Neural cell (in vitro differentiated cells): ENCODE results near the gene COMP.

Experiments
- CTCF ChIP-seq: fragments of 450-650 bp; IDR thresholded peaks from 2 replicates; pipeline ENCODE4 v1.5.1; 2014; ENCODE audit warnings: antibody characterized with exemption, mild to moderate bottlenecking, moderate library complexity; ENCODE audit not compliant: poor library complexity, severe bottlenecking
- EZH2 ChIP-seq: fragments of 200-600, 300-800 bp; shearing (Covaris generic), sonication (generic); IDR thresholded peaks from 2 replicates; pipeline ENCODE4 v1.6.1; 2014; ENCODE audit warnings: antibody characterized with exemption, low read length, borderline replicate concordance, mild to moderate bottlenecking; ENCODE audit not compliant: insufficient read depth, poor library complexity, severe bottlenecking
- MXI1 ChIP-seq: fragments of 450-650 bp; conservative IDR thresholded peaks from 2 replicates; pipeline ENCODE4 v1.6.1; 2014; ENCODE audit warnings: antibody characterized with exemption, mild to moderate bottlenecking; ENCODE audit not compliant: poor library complexity, severe bottlenecking
- SMC3 ChIP-seq: fragments of 450-650 bp; conservative IDR thresholded peaks from 2 replicates; pipeline ENCODE4 v1.6.1; 2014; ENCODE audit warnings: antibody characterized with exemption, mild to moderate bottlenecking, moderate library complexity; ENCODE audit not compliant: poor library complexity

GRCh38 chr19:18770663-18771327, 20.3 kb downstream of the COMP start:
- TF ChIP-seq SMC3 = no peak
- no peak for TF ChIP-seq CTCF
- no peak for TF ChIP-seq EZH2
- no peak for TF ChIP-seq MXI1
